ENCODE data around the gene PRF1.

Gene PRF1

GRCh38 chr10:70558871-70559810, 43.4 kb downstream of the PRF1 start:
- Histone ChIP-seq H3K9ac (ENCODE audit: low read length) (no peak overlapping the region), H3K27me3 (ENCODE audit: control insufficient read depth, insufficient read depth, low read length) (no peaks in the 10 kb centered on the region), H3K4me3 (ENCODE audit: low read length) (no peak overlapping the region), H3K4me1 (ENCODE audit: control insufficient read depth, insufficient read depth, low read length) (peaks cover 12% of the 10 kb centered on the region), H3K9me3 (ENCODE audit: control insufficient read depth, low read length) (no peaks in the 10 kb centered on the region), H3K36me3 (ENCODE audit: control insufficient read depth, insufficient read depth, low read length) (no peaks in the 10 kb centered on the region)

- Histone ChIP-seq H3K27me3 (ENCODE audit: control insufficient read depth, insufficient read depth, low read length) (no peaks in the 10 kb centered on the region), H3K9me3 (ENCODE audit: control insufficient read depth, low read length) (no peaks in the 10 kb centered on the region), H3K36me3 (ENCODE audit: control insufficient read depth, insufficient read depth, low read length) (no peaks in the 10 kb centered on the region), H3K4me1 (ENCODE audit: control insufficient read depth, insufficient read depth, low read length) (peaks cover 12% of the 10 kb centered on the region), H3K4me3 (ENCODE audit: low read length) (no peak overlapping the region), H3K9ac (ENCODE audit: low read length) (no peak overlapping the region)
Measured at GRCh38 chr10:70558295-70558694, 44.2 kb downstream of the PRF1 start.

- H3K36me3 ChIP-seq (ENCODE audit: control insufficient read depth, insufficient read depth, low read length): no peaks in the 10 kb centered on the region
- no peak overlapping the region for H3K9ac ChIP-seq (ENCODE audit: low read length)
- H3K27me3 ChIP-seq (ENCODE audit: control insufficient read depth, insufficient read depth, low read length): no peaks in the 10 kb centered on the region
- no peaks in the 10 kb centered on the region for H3K9me3 ChIP-seq (ENCODE audit: control insufficient read depth, low read length)
- peaks cover 17% of the 10 kb centered on the region for H3K4me1 ChIP-seq (ENCODE audit: control insufficient read depth, insufficient read depth, low read length)
- H3K4me3 ChIP-seq (ENCODE audit: low read length): no peak overlapping the region
Measured at GRCh38 chr10:70557876-70558275, 44.7 kb downstream of the PRF1 start.

- no peaks in the 10 kb centered on the region for H3K27me3 ChIP-seq (ENCODE audit: control insufficient read depth, insufficient read depth, low read length)
- no peaks in the 10 kb centered on the region for H3K36me3 ChIP-seq (ENCODE audit: control insufficient read depth, insufficient read depth, low read length)
Measured at GRCh38 chr10:70557086-70557845, 45.3 kb downstream of the PRF1 start.

GRCh38 chr10:70555371-70555770, 47.2 kb downstream of the PRF1 start:
- Histone ChIP-seq H3K4me1 (ENCODE audit: control insufficient read depth, insufficient read depth, low read length) (peaks cover 18% of the 10 kb centered on the region), H3K4me3 (ENCODE audit: low read length) (no peak overlapping the region), H3K9ac (ENCODE audit: low read length) (no peak overlapping the region), H3K36me3 (ENCODE audit: control insufficient read depth, insufficient read depth, low read length) (no peaks in the 10 kb centered on the region), H3K9me3 (ENCODE audit: control insufficient read depth, low read length) (no peaks in the 10 kb centered on the region), H3K27me3 (ENCODE audit: control insufficient read depth, insufficient read depth, low read length) (no peaks in the 10 kb centered on the region)

More at GRCh38 chr10:70557086-70557845, 45.3 kb downstream of the PRF1 start:
- no peaks in the 10 kb centered on the region for H3K9me3 ChIP-seq (ENCODE audit: control insufficient read depth, low read length)
- H3K4me3 ChIP-seq (ENCODE audit: low read length): no peak overlapping the region
- H3K4me1 ChIP-seq (ENCODE audit: control insufficient read depth, insufficient read depth, low read length): peaks cover 18% of the 10 kb centered on the region
- H3K9ac ChIP-seq (ENCODE audit: low read length): no peak overlapping the region

- no peaks in the 10 kb centered on the region for H3K9me3 ChIP-seq (ENCODE audit: control insufficient read depth, low read length)
- H3K4me3 ChIP-seq (ENCODE audit: low read length): no peak overlapping the region
- H3K27me3 ChIP-seq (ENCODE audit: control insufficient read depth, insufficient read depth, low read length): no peaks in the 10 kb centered on the region
- H3K4me1 ChIP-seq (ENCODE audit: control insufficient read depth, insufficient read depth, low read length): peaks cover 6% of the 10 kb centered on the region
- no peak overlapping the region for H3K9ac ChIP-seq (ENCODE audit: low read length)
- H3K36me3 ChIP-seq (ENCODE audit: control insufficient read depth, insufficient read depth, low read length): no peaks in the 10 kb centered on the region
Measured at GRCh38 chr10:70552586-70552985, 50.0 kb downstream of the PRF1 start.

GRCh38 chr10:70551971-70552422, 50.5 kb downstream of the PRF1 start:
- H3K4me1 ChIP-seq (ENCODE audit: control insufficient read depth, insufficient read depth, low read length): peaks cover 6% of the 10 kb centered on the region
- no peaks in the 10 kb centered on the region for H3K36me3 ChIP-seq (ENCODE audit: control insufficient read depth, insufficient read depth, low read length)
- H3K9ac ChIP-seq (ENCODE audit: low read length): no peak overlapping the region
- H3K27me3 ChIP-seq (ENCODE audit: control insufficient read depth, insufficient read depth, low read length): no peaks in the 10 kb centered on the region
- no peaks in the 10 kb centered on the region for H3K9me3 ChIP-seq (ENCODE audit: control insufficient read depth, low read length)
- no peak overlapping the region for H3K4me3 ChIP-seq (ENCODE audit: low read length)

- Histone ChIP-seq H3K9me3 (ENCODE audit: control insufficient read depth, low read length) (no peaks in the 10 kb centered on the region), H3K27me3 (ENCODE audit: control insufficient read depth, insufficient read depth, low read length) (no peaks in the 10 kb centered on the region), H3K9ac (ENCODE audit: low read length) (no peak overlapping the region), H3K4me1 (ENCODE audit: control insufficient read depth, insufficient read depth, low read length) (peaks cover 6% of the 10 kb centered on the region), H3K36me3 (ENCODE audit: control insufficient read depth, insufficient read depth, low read length) (no peaks in the 10 kb centered on the region), H3K4me3 (ENCODE audit: low read length) (no peak overlapping the region)
Measured at GRCh38 chr10:70551466-70551865, 51.1 kb downstream of the PRF1 start.

GRCh38 chr10:70550459-70550858, 52.1 kb downstream of the PRF1 start:
- Histone ChIP-seq H3K4me1 (ENCODE audit: control insufficient read depth, insufficient read depth, low read length) (peaks cover 6% of the 10 kb centered on the region), H3K4me3 (ENCODE audit: low read length) (no peak overlapping the region), H3K36me3 (ENCODE audit: control insufficient read depth, insufficient read depth, low read length) (no peaks in the 10 kb centered on the region), H3K9ac (ENCODE audit: low read length) (no peak overlapping the region), H3K27me3 (ENCODE audit: control insufficient read depth, insufficient read depth, low read length) (no peaks in the 10 kb centered on the region), H3K9me3 (ENCODE audit: control insufficient read depth, low read length) (no peaks in the 10 kb centered on the region)

GRCh38 chr10:70549962-70550458, 52.5 kb downstream of the PRF1 start:
- Histone ChIP-seq H3K9ac (ENCODE audit: low read length) (no peak overlapping the region), H3K27me3 (ENCODE audit: control insufficient read depth, insufficient read depth, low read length) (no peaks in the 10 kb centered on the region), H3K9me3 (ENCODE audit: control insufficient read depth, low read length) (no peaks in the 10 kb centered on the region), H3K36me3 (ENCODE audit: control insufficient read depth, insufficient read depth, low read length) (no peaks in the 10 kb centered on the region), H3K4me1 (ENCODE audit: control insufficient read depth, insufficient read depth, low read length) (peaks cover 6% of the 10 kb centered on the region), H3K4me3 (ENCODE audit: low read length) (no peak overlapping the region)

GRCh38 chr10:70549351-70549961, 53.1 kb downstream of the PRF1 start:
- H3K4me1 ChIP-seq (ENCODE audit: control insufficient read depth, insufficient read depth, low read length): peaks cover 6% of the 10 kb centered on the region

More at GRCh38 chr10:70549351-70549961, 53.1 kb downstream of the PRF1 start:
- Histone ChIP-seq H3K9ac (ENCODE audit: low read length) (no peak overlapping the region), H3K36me3 (ENCODE audit: control insufficient read depth, insufficient read depth, low read length) (no peaks in the 10 kb centered on the region), H3K27me3 (ENCODE audit: control insufficient read depth, insufficient read depth, low read length) (no peaks in the 10 kb centered on the region), H3K4me3 (ENCODE audit: low read length) (no peak overlapping the region), H3K9me3 (ENCODE audit: control insufficient read depth, low read length) (no peaks in the 10 kb centered on the region)

Data from mucosa of stomach (tissue), 1 donor.